Ascending aorta (tissue), 2 donors: ENCODE measurements around the gene ENTPD3. TPM values are rescaled to one million over a fixed set of nuclear protein-coding genes. Genes with fewer than 3 reads are reported as not detected.

Experiments used
- DNase-seq, 2 donors: peaks; one replicate each; pipeline ENCODE4 v3.0.0-alpha.2; 2019; ENCODE audit warnings: low spot score in 2 of 2
- H3K27ac ChIP-seq, 2 donors: fragments of 200-600 bp; sonication (generic); one replicate each; pipeline ENCODE4 v1.5.1; 2016 to 2017; ENCODE audit warnings: mild to moderate bottlenecking in 1 of 2
- H3K27me3 ChIP-seq: fragments of 200-600 bp; sonication (generic); one replicate; pipeline ENCODE4 v1.5.1; 2017
- H3K36me3 ChIP-seq, 2 donors: fragments of 200-600 bp; sonication (generic); one replicate each; pipeline ENCODE4 v1.5.1; 2016
- H3K4me1 ChIP-seq, 2 donors: fragments of 200-600 bp; sonication (generic); one replicate each; pipeline ENCODE4 v1.5.1; 2016 to 2017; ENCODE audit warnings: mild to moderate bottlenecking in 1 of 2
- H3K4me3 ChIP-seq, 2 donors: fragments of 200-600 bp; sonication (generic); one replicate each; pipeline ENCODE4 v1.5.1; 2016 to 2017; ENCODE audit warnings: mild to moderate bottlenecking in 1 of 2
- H3K9me3 ChIP-seq, 2 donors: fragments of 200-600 bp; sonication (generic); one replicate each; pipeline ENCODE4 v1.5.1; 2016
- intact Hi-C: fragments of 100-400 bp; cut with DNase I; formaldehyde crosslinking; loops from one replicate; pipeline ENCODE4 v1.15.1; 2023
- total RNA-seq: library from RNA; depleted of rRNA; stranded (reverse); fragments of >200 nt; gene quantifications from one replicate; pipeline ENCODE4 v1.1.0, GENCODE V29; 2016
- TF ChIP-seq, protein P1 (sequence below), 3 experiments: fragments of 200-600 bp in 2 of 3; fragments of 450-650 bp in 1 of 3; sonication (generic) in 2 of 3; IDR thresholded peaks; one replicate each; pipeline ENCODE4 v1.5.1; 2016 to 2019; ENCODE audit warnings: antibody characterized with exemption in 3 of 3, mild to moderate bottlenecking in 1 of 3, moderate library complexity in 1 of 3

Gene ENTPD3
- total RNA-seq, 1 donor from 2014 or later = 1.6 TPM

DNA sequence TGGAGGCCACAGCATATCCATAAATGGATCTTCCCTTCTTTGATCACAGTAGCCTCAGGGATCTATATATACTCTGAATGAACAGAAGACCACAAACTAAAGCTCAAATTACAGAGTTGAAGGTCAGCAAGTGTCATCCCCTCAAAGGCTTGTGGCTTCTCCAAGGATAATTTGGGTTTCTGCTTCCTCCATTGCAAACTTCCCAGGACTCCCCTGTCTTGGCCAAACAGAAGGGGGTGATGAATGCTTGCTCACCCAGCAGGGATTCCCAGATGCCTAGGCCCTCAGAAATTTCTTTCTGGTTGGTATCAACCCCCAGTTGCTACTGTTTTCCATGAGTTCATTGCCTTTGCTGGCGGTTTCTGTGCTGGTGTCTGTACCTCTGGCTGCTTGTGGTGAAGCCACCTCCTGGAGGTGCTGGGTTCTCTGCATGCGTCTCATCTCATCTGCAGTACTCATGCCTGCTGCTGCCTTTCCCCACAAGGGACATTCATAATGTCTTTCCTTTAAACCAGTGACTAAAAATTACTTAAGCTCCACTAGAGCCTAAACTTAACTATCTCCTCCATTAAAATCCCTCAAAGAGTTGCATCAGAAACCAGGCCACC is 17.7 kb downstream of the ENTPD3 start:
- H3K36me3 ChIP-seq = no peaks in the 10 kb centered on the region
- TF ChIP-seq, protein P1, sequence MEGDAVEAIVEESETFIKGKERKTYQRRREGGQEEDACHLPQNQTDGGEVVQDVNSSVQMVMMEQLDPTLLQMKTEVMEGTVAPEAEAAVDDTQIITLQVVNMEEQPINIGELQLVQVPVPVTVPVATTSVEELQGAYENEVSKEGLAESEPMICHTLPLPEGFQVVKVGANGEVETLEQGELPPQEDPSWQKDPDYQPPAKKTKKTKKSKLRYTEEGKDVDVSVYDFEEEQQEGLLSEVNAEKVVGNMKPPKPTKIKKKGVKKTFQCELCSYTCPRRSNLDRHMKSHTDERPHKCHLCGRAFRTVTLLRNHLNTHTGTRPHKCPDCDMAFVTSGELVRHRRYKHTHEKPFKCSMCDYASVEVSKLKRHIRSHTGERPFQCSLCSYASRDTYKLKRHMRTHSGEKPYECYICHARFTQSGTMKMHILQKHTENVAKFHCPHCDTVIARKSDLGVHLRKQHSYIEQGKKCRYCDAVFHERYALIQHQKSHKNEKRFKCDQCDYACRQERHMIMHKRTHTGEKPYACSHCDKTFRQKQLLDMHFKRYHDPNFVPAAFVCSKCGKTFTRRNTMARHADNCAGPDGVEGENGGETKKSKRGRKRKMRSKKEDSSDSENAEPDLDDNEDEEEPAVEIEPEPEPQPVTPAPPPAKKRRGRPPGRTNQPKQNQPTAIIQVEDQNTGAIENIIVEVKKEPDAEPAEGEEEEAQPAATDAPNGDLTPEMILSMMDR (IDR thresholded peaks at IDR 0.05) = no peak
- H3K27ac ChIP-seq = no peak overlapping the region
- intact Hi-C loops = no loop called here
- H3K9me3 ChIP-seq = no peaks in the 10 kb centered on the region
- H3K27me3 ChIP-seq = no peaks in the 10 kb centered on the region
- DNase-seq = no peak
- no peak overlapping the region for H3K4me3 ChIP-seq
- no peaks in the 10 kb centered on the region for H3K4me1 ChIP-seq

DNA sequence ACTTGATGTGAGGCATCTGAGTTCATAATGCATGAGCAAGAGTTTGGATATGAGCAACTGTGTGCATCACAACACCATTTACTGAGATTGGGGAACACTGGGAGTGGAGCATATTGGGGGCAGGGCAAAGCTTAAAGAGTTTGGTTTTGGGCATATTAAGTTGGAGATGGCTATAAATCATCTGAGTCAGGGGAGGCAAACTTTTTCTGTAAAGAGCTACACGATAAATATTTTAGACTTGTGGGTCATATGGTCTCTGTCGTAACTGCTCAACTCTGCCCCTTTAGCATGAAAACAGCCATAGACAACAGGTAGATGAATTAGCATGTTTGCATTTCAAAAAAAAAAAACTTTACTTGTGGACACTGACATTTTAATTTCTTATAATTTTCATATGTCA is 20.0 kb downstream of the ENTPD3 start:
- TF ChIP-seq, protein P1 (IDR thresholded peaks at IDR 0.05) = no peak
- no peaks in the 10 kb centered on the region for H3K4me1 ChIP-seq
- no peaks in the 10 kb centered on the region for H3K36me3 ChIP-seq
- DNase-seq = no peak
- no peak overlapping the region for H3K27ac ChIP-seq
- intact Hi-C loops = no loop called here
- H3K9me3 ChIP-seq = no peaks in the 10 kb centered on the region
- H3K27me3 ChIP-seq = no peaks in the 10 kb centered on the region
- no peak overlapping the region for H3K4me3 ChIP-seq

DNA sequence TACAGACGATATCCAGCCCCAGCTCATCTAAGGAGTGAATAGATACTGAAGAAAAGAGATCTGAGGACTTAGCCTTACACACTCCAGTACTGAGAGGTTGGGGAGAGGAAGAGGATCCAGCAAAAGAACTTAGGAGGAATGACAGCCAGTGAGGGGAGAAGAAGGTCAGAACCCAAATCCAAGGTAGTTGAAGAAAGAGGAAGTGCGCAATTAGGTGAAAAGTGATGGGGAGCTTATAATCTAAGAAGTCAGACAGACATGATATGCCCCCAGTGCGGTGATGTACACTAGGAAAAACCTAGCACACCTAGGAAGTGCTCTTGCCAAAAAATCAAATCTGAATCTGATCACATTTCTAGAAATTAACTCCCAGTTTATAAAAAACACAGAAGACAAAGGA is 20.6 kb downstream of the ENTPD3 start:
- no peak overlapping the region for H3K27ac ChIP-seq
- no peak overlapping the region for H3K4me3 ChIP-seq
- DNase-seq = no peak
- H3K4me1 ChIP-seq = no peaks in the 10 kb centered on the region
- no peaks in the 10 kb centered on the region for H3K27me3 ChIP-seq
- TF ChIP-seq, protein P1 (IDR thresholded peaks at IDR 0.05) = no peak
- no peaks in the 10 kb centered on the region for H3K36me3 ChIP-seq
- H3K9me3 ChIP-seq = no peaks in the 10 kb centered on the region
- intact Hi-C loops = no loop called here

DNA sequence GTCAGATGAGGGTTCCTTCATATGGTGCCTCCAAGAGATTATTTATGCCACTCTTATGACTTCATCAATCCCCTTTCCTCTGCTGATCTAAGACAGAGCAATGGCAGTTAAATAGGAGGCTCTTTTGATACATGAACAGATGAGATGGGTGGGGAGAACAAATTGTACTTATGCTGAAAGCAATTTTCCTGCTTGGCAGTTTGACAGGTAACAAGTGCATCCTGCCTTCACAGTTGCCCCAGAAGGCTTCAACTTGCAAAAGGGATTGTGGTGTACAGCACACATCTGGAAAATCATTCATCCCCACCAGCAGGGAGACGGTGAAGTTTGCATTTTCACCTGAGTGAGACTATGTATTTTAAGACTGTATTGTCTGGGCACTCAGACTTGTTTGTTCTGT is 27.3 kb downstream of the ENTPD3 start:
- no peak overlapping the region for H3K27ac ChIP-seq
- no peaks in the 10 kb centered on the region for H3K4me1 ChIP-seq
- no peaks in the 10 kb centered on the region for H3K27me3 ChIP-seq
- H3K4me3 ChIP-seq = no peak overlapping the region
- intact Hi-C loops = no loop called here
- DNase-seq = no peak
- no peaks in the 10 kb centered on the region for H3K36me3 ChIP-seq
- H3K9me3 ChIP-seq = no peaks in the 10 kb centered on the region
- TF ChIP-seq, protein P1 (IDR thresholded peaks at IDR 0.05) = no peak

DNA sequence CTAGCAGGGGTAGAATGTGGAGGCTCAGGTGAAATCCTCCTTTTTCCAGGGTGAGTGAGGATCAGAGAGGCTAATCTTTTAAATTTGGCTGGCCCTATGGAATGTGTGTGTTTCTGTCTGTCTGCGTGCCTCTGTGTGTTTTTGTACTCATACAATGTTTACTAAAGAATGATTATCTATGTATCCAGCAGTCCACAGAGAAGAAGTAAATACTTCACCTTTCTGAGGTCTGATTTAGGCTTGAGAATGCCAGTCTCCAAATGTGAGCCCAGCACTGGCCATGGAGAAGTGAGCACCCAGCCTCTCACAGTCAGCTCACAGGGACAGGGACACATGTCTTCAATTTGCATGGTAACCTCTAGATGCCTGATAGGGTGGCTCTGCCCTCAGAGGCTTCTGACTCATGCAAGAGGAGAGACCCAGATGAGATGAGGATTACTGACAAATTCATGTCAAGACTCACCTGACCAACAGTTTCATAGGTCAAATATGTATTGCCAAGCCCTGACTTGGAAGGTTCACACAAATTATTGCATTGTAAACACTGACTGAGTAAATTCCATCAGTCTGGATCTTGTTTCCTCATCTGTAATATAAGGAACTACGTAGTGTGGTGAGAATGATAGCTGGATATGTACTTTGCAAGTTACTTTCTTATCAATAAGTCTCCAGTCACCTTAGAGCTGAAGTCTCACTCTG is 31.0 kb downstream of the ENTPD3 start:
- Histone ChIP-seq H3K4me1 (no peaks in the 10 kb centered on the region), H3K27me3 (no peaks in the 10 kb centered on the region), H3K36me3 (no peaks in the 10 kb centered on the region), H3K27ac (no peak overlapping the region), H3K9me3 (no peaks in the 10 kb centered on the region), H3K4me3 (no peak overlapping the region)
- DNase-seq = no peak
- intact Hi-C loops = no loop called here
- TF ChIP-seq, protein P1 (IDR thresholded peaks at IDR 0.05) = no peak
